ENCODE measurements around the gene PHYHD1.

The PHYHD1 gene

GRCh38 chr9:128920381-128921058 lies at the start of gene PHYHD1:
TSS of gene PHYHD1 (plus strand) at chr9:128920982. CDS start at chr9:128922324, 1,342 bp downstream.
- DNase-seq (ENCODE audit: insufficient read length, low spot score), result peak; percentile 72
- no peak for TF ChIP-seq POLR2A (IDR thresholded peaks at IDR 0.05; ENCODE audit: low read depth, low read length)
- FAIRE-seq, result no peak

- no peak for TF ChIP-seq POLR2A (IDR thresholded peaks at IDR 0.05; ENCODE audit: low read depth, low read length)
- DNase-seq (ENCODE audit: insufficient read length, low spot score) (no peak), FAIRE-seq (no peak)
Measured at GRCh38 chr9:128877852-128878251, 42.9 kb upstream of the PHYHD1 start.

- peak; percentile 96 for DNase-seq (ENCODE audit: insufficient read length, low spot score)
- FAIRE-seq, result no peak
Measured at GRCh38 chr9:128881884-128882676, 38.7 kb upstream of the PHYHD1 start, which contains the start of the genes KYAT1 and LRRC8A. TSS of gene KYAT1 (minus strand) at chr9:128881950. CDS start at chr9:128845405, 36,545 bp downstream. TSS of gene LRRC8A (plus strand) at chr9:128882133. CDS start at chr9:128907165, 25,032 bp downstream.

GRCh38 chr9:128882677-128883603 lies 37.8 kb upstream of the PHYHD1 start:
- FAIRE-seq, result no peak
- TF ChIP-seq POLR2A (IDR thresholded peaks at IDR 0.05; ENCODE audit: low read depth, low read length), result no peak
- DNase-seq (ENCODE audit: insufficient read length, low spot score), result no peak

More at GRCh38 chr9:128881884-128882676, 38.7 kb upstream of the PHYHD1 start, which contains the start of the genes KYAT1 and LRRC8A:
- TF ChIP-seq POLR2A (IDR thresholded peaks at IDR 0.05; ENCODE audit: low read depth, low read length), result peak; percentile 96

- no peak for FAIRE-seq
- DNase-seq (ENCODE audit: insufficient read length, low spot score), result no peak
- no peak for TF ChIP-seq POLR2A (IDR thresholded peaks at IDR 0.05; ENCODE audit: low read depth, low read length)
Measured at GRCh38 chr9:128884164-128884563, 36.6 kb upstream of the PHYHD1 start.

GRCh38 chr9:128885376-128885775 lies 35.4 kb upstream of the PHYHD1 start:
- no peak for TF ChIP-seq POLR2A (IDR thresholded peaks at IDR 0.05; ENCODE audit: low read depth, low read length)
- DNase-seq (ENCODE audit: insufficient read length, low spot score), result no peak
- FAIRE-seq, result no peak

GRCh38 chr9:128885798-128886197 lies 35.0 kb upstream of the PHYHD1 start:
- no peak for DNase-seq (ENCODE audit: insufficient read length, low spot score)
- no peak for TF ChIP-seq POLR2A (IDR thresholded peaks at IDR 0.05; ENCODE audit: low read depth, low read length)
- FAIRE-seq, result no peak

- no peak for TF ChIP-seq POLR2A (IDR thresholded peaks at IDR 0.05; ENCODE audit: low read depth, low read length)
- no peak for DNase-seq (ENCODE audit: insufficient read length, low spot score)
- FAIRE-seq, result no peak
Measured at GRCh38 chr9:128886211-128886891, 34.4 kb upstream of the PHYHD1 start.

GRCh38 chr9:128887049-128887448 lies 33.7 kb upstream of the PHYHD1 start:
- FAIRE-seq (no peak), DNase-seq (ENCODE audit: insufficient read length, low spot score) (no peak)
- TF ChIP-seq POLR2A (IDR thresholded peaks at IDR 0.05; ENCODE audit: low read depth, low read length), result no peak

- DNase-seq (ENCODE audit: insufficient read length, low spot score), result peak; percentile 71
- TF ChIP-seq POLR2A (IDR thresholded peaks at IDR 0.05; ENCODE audit: low read depth, low read length), result no peak
- FAIRE-seq, result peak; percentile 62
Measured at GRCh38 chr9:128887914-128888350, 32.9 kb upstream of the PHYHD1 start.

GRCh38 chr9:128891321-128892220 lies 29.2 kb upstream of the PHYHD1 start:
- FAIRE-seq, result no peak

More at GRCh38 chr9:128891321-128892220, 29.2 kb upstream of the PHYHD1 start:
- DNase-seq (ENCODE audit: insufficient read length, low spot score), result no peak
- no peak for TF ChIP-seq POLR2A (IDR thresholded peaks at IDR 0.05; ENCODE audit: low read depth, low read length)

Data from H54 (cell line).